GM18502 (cell line): Measurements from ENCODE around the gene RNF182.
"Not testable (repeated sequence)": the region's sequence is repeated elsewhere in the genome, so short reads cannot be mapped to it uniquely, and the experiment has no call there.

Source experiments
- ATAC-seq: cut with Tn5 transposase; IDR thresholded peaks from one replicate; pipeline ENCODE4 v1.9.1; 2021; ENCODE audit warnings: mild to moderate bottlenecking; ENCODE audit not compliant: unreplicated experiment, poor library complexity

RNF182 gene

DNA sequence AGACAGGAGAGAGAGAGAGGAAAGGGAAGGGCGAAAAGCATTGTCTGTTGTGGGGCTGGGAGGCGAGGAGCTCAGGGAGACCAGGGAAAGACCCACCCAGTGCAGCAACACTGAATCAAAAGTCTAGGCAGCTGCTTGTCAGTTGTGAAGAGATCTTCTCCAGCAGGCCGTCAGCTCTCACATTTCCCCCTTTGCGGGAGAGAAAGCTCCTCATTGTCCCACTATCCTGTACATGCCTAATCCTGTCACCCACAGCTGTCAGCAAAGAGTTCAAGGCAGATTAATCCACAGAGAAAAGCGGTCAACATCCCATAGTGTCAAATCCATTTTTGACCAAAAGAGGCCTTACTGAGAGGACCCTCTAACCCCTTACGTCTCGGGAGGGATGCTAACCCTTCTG, 27.3 kb downstream of the RNF182 start:
- ATAC-seq = no peak

DNA sequence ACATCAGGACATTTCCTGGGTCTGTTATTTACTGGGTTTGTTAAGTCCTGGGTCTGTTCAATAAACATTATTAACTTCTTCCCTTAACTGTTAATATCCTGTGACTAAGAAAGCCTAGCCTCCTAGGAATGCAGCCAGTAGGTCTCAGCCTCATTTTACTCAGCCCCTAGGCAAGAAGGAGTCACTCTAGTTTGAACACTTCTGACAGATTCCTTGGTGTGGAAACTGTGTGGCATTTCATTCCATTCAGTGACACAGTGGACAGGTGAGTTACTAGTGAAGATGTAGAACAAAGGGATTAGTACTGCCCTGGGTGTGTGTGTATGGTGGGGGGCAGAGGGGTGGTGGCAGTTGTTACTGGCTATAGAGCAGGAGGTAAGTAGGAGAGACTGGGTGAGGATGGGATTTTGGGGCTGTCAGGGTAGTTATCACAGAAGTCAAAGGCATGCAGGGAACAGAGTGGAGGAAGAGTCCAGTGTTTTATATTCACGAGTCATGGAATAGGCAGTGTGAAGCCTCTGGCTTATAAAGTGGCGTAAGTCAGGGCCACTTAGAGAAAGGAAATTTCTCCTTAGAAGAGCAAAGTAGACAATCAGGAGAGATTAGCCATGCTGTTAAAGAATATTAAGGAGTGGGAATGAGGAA, 28.4 kb downstream of the RNF182 start:
- ATAC-seq = no peak

DNA sequence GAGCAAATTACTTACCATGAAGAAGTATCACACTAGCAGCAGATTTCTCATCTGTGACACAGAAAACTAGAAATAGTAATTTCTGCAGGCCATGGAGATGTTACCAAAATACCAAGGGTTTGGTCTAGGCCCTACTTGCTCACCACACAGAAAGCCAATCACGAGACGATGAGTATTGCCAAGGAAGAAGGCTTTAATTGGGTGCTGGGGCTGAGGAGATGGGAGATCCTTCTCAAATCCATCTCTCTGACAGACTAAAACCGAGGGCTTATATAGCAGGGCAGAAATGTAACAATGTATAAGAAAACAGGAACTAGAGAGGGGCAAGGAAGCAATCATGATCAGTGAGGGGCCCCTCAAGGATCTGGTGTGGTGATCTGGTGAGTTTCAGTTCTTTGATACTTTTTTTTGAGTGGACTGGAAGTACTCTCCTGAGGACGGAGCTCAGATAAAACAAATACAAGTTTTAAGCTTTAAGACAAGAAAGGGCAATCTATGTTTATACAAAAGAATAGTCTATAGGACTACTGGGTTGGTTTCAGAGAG, 40.9 kb downstream of the RNF182 start:
- no peak for ATAC-seq

DNA sequence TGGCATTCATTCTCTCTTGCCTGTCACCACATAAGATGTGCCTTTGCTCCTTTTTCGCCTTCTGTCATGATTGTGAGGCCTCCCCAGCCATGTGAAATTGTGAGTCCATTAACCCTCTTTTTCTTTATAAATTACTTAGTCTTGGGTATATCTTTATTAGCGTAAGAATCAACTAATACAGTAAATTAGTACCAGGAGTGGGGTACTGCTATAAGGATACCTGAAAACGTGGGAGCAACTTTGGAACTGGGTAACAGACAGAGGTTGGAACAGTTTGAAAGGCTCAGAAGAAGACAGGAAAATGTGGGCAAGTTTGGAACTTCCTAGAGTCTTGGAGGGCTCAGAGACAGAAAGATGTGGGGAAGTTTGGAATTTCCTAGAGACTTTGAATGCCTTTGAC, 46.6 kb downstream of the RNF182 start:
- no peak for ATAC-seq

DNA sequence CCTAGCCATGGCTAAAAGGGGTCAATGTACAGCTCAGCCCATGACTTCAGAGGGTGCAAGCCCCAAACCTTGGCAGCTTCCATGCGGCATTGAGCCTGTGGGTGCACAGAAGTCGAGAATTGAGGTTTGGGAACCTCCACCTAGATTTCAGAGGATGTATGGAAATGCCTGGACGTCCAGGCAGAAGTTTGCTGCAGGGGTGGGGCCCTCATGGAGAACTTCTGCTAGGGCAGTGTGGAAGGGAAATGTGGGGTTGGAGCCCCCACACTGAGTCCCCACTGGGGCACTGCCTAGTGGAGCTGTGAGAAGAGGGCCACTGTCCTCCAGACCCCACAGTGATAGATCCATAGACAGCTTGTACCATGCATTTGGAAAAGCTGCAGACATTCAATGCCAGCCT, 47.9 kb downstream of the RNF182 start:
- ATAC-seq = not testable (repeated sequence)

DNA sequence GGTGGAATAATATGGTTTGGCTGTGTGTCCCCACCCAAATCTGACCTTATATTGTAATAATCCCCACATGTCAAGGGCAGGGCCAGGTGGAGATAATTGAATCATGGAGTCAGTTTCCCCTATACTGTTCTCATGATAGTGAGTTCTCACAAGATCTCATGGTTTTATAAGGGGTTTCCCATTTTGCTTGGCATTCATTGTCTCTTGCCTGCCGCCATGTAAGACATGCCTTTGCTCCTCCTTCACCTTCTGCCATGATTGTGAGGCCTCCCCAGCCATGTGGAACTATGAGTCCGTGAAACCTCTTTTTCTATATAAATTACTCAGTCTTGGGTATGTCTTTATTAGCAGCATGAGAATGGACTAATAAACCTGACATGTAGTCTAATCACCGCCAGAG, 48.7 kb downstream of the RNF182 start:
- not testable (repeated sequence) for ATAC-seq

DNA sequence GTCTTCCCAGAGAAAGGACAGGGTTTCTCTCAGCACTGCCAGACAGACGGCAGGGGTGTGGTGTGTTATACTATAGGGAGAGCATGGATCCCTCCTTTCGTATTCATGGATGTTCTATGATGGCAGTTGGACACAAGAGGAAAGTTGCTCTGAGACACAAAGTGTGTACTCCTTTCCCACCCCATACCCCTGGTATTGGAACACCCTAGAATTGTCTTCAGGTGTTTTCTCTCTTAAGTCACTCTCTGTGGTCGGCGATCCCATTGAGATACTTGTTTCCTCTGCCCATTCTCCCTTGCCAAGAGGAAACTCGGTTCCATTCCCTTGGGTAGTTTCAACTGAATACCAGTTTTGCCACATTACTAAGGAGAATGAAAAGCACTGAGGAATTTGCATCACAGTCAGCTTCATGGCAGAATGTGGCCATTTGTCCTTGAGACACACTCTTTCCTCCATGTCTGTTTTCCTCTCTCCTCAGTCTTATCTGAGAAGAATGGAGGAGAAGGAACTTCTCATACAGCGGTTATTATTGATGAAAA, 53.4 kb downstream of the RNF182 start:
- no peak for ATAC-seq

DNA sequence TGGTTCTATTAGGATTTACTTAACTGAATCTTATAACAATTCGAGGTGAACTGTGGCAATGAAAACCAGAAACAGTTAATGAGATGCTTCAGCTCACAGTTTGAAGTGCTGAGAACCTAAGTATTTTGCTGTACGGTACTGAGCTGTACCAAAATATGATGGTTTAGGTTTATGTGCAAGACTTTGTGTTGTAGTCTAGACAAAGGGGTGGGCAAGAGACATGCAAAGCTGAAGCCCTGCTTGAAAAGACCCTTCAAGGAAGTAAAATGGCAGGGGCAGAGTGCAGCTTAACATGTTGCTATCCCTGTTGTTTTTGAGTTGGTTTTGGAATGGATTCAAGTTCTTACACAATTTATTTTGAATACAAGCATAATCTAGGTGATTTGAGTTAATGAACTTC, 54.0 kb downstream of the RNF182 start:
- ATAC-seq = no peak

DNA sequence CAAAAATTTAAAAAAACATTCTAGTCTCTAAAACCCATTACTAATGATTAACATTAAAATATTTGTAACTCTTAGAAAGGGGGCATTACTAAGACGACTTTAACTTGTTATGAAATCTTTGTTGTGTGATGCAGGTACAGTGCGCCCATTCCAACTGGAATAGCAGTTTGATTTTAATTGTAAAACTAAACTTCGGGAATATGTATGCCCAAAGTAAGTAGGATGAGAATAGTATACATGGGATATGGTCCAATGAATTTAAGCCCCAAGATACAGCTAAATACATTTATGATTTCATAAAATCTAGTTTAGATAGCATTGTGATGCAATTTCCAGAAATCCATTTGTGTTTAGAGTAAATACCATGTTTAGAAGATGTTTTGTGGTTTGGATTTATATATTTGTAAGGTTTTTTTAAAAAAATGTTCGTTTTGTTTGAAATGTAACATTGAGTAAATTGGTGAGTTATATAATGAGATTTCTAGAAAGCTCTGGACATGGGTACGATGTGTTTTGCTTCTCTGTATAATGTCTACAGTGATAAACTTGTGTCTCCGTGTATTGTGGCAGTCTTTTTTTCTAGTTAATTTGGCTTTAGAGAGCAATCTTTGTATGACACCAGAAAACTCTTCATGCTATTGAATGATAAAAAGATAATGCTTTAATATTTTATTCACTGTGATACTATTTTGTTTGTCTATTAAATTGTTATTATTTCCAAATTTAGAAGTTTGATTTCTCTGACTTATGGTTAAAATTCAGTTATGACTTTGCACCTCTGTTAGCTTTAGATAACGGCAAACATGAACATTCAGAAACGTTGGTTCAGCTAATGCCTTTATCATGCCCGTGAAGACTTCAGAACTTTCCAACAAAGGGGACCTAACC, 54.8 kb downstream of the RNF182 start:
- no peak for ATAC-seq

DNA sequence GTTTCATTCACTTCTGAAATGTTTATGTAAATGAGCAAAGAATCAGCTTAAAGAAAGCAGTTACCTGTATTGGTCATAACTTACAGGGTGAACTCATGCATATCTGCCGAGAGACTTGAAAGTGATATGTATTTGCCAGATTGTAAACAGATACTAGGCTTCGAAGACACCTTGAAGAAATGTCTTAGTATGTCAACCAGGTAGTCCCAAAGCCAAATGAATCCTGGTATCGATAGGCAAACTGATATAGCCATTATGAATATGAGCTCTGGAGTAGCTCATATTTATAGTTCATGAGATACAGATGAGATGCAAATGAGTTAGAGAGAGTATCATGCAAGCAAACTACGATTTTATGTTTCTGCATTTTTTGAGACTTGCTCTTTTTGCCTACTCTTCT, 55.8 kb downstream of the RNF182 start:
- ATAC-seq = no peak

DNA sequence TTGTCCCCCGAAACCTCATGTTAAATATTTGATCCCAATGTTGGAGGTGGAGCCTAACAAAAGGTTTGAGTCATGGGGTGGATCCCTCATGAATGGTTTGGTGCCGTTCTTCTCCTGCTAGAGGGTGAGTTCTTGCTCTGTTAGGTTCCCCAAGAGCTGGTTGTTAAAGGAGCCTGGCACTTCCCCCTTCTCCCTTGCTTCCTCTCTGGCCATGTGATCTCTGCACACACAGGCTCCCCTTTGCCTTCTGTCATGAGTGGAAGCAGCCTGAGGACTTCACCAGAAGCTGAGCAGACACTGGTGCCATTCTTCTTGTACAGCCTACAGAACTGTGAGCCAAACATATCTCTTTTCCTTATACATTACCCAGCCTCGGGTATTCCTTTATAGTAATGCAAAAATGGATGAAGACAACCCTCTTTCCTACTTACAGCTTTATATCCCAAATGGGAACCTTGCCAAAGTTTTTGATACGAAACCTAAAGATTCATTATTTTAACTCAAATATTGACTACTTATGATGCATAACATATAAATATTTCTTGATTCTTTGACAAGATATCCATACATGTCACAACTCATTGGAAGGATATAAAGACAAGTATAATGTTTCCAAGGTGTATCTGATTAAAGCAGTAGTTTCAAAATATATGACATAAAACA, 61.0 kb downstream of the RNF182 start:
- no peak for ATAC-seq

DNA sequence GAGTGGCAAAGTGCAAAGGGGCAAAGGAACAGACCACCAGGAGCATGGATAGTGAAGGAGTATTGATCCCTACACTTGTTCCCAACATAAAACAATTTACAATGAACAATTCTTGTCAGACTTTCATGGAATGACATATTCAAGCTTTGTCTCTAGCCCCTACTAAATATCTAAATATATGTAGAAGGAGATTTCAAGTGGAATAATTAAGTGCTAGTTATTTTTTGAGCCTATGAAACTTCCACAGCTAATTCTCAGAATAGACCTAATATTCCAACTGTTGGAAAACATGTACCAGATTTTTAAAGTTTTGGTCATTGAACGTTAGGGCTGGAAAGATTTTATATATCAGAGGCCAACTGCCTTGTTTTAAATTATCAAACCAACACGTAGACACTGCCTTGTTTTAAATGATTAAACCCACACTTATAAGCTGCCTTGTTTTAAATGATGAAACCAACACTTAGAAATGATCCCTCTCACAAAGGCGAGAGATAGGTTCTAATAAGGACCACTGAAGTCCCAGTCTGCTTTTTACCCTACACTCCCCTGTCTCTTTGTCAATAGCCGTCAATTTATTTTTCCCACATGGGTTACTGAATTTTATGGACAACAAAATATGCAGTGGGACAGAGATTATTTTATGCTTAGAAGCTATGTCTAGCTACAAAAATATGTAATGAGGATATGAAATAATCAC, 62.1 kb downstream of the RNF182 start:
- ATAC-seq = no peak

DNA sequence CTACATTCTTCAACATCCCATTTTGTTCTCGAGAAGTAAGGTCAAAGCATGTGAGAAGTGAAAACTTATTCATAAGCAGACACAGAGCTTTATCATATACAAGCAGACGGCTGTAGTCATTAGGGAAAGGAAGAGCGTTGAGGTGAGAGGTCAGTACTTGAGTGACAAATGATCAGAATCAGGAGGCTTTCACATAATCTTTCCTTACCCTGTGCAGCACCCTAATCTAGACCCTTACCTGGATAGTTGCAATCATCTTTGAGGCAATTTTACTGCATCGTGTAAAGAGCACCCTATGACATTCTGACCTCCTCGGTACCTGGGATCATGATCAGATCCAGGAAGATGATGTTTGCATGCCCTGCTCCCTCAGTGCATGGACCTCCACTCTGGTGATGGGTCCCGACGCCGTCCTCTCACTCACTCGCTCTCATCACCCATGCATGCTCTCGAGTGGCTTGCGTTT, 62.7 kb downstream of the RNF182 start:
- no peak for ATAC-seq

DNA sequence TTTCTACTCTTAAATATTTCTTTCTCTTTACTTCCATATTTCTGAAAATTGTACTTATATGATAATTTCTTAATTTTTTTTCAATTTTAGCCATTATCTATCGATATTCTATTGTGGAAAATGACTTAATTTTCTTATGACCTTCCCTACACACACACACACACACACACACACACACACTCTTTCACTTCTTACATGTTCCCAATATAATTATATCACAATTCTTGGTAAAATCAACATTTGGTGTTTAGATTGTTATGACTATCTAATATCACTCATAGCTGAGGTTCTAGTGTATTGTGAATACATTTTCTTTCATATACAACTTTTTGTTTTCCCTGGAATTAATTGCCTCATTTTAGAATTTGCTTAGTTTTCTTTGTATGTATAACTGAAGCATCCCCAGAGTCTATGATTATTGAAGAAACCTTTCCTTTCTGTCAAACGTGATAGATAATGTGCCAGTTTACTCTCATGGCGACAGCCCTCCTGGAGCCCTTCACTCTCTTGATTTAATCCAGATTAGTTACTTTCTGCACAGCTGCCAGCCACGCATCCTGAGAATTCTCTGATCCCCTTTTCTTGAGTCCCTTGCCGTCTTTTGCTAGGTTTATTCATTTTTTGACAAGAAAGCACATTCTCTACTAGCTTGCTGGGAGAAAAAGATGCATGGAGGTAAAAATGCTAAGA, 63.4 kb downstream of the RNF182 start:
- no peak for ATAC-seq

DNA sequence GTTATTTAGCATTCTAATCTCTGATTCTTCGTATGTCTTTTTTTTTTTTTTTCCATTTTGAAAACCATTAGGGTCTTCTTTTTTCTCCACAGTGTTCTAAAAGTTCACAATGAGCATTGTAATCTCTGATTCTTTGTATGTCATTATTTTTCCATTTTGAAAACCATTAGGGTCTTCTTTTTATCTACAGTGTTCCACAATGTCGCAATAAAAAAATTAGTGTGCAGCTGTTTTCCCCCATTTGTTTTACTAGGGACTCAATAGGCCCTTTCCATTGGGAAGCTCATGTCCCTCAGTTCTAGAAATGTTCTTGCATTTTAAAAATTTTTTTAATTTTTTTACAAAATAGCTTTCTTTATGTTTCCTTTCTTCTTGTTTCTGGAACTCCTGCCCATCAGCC, 64.2 kb downstream of the RNF182 start:
- ATAC-seq = no peak

DNA sequence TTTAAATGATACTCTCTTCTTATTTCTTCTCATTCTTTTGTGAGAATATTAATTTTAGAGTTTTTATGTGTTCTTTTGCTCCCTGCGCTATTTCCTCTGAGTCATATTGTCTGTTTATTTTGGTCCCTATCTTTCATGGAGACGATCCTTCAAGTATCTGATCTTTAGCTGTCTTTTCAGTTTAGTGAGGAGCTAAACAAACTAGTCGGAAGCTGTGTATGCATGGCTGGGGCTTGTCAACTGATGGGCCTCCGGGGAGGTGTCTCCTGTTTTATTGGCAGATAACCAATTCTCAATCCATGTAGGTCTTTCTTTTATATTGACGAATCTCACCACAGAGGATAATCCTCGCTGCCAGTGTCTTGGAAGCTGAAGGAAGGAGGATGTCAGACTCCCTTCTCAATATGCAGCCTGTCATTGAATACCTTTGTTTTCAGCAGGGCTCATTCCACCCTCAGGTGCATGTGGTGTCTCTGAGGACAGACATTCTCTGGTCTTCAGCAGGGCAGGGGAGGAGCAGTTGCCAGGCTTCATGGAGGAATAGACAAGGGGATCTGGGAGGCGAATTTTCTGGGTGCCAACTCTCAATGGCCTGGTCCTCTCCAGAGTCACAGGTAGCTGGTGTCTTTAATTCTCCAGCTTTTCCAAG, 64.9 kb downstream of the RNF182 start:
- no peak for ATAC-seq

DNA sequence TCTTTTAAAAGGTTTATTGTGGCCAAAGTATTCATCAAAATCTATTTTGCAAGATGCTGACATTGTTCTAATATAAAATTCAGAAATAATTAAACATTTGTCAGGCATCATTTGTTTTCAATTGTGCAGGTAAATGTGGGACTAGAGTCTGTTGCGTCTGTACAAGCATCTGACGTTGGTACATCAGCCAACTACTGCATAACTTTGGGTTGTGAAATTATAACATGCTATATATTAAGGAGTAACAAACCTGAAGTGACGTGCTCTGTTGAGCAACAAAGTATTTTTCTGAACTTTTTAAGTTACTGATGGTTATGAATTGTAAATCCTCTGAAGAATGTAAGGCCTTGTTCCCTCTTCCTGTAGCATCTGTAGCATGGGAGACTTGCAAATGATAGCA, 66.0 kb downstream of the RNF182 start:
- ATAC-seq = no peak

DNA sequence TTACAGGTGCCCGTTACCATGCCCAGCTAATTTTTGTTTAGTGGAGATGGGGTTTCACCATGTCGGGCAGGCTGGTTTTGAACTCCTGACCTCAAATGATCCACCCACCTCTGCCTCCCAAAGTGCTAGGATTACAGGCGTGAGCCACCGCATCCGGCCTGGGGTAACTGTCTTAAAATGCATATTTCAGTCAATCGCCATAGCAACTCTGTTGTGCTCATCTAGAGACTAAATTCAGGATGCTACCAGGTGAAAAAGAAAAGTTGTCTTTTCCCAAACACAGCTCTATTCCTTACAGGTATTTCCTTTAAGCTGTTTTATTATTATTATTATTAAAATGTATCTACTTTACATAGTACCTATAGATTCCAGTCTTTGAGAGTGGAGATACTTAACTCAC, 66.6 kb downstream of the RNF182 start:
- no peak for ATAC-seq

DNA sequence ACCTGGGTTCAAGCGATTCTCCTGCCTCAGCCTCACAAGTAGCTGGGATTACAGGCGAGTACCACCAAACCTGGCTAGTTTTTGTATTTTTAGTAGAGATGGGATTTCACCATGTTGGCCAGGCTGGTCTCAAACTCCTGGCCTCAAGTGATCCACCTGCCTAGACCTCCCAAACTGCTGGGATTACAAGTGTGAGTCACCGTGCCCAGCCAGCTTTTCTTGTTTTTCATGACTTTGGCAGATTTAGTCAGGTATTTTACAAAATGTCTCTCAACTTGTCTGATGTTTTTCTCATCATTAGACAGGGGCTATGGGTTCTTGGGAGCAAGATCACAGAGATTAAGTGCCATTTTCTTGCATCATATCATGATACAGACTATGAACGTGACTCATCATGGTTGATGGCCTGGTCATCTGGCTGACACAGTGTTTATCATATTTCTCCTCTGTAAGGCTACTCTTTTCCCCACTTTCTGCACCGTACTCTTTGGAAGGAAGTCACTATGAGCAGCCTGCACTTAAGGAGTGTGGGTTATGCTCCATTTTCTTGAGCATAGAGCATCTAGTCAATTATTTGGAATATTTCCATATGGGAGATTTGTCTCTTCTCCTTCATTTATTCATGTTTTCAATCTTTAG, 67.8 kb downstream of the RNF182 start:
- no peak for ATAC-seq
